ENCODE measurements around the gene PAEP. TPM values are rescaled to one million over a fixed set of nuclear protein-coding genes. Genes with fewer than 3 reads are reported as not detected.
"Not testable (repeated sequence)": the region's sequence is repeated elsewhere in the genome, so short reads cannot be mapped to it uniquely, and the experiment has no call there.

Gene PAEP
- total RNA-seq = not detected
- polyA plus RNA-seq = not detected

DNA sequence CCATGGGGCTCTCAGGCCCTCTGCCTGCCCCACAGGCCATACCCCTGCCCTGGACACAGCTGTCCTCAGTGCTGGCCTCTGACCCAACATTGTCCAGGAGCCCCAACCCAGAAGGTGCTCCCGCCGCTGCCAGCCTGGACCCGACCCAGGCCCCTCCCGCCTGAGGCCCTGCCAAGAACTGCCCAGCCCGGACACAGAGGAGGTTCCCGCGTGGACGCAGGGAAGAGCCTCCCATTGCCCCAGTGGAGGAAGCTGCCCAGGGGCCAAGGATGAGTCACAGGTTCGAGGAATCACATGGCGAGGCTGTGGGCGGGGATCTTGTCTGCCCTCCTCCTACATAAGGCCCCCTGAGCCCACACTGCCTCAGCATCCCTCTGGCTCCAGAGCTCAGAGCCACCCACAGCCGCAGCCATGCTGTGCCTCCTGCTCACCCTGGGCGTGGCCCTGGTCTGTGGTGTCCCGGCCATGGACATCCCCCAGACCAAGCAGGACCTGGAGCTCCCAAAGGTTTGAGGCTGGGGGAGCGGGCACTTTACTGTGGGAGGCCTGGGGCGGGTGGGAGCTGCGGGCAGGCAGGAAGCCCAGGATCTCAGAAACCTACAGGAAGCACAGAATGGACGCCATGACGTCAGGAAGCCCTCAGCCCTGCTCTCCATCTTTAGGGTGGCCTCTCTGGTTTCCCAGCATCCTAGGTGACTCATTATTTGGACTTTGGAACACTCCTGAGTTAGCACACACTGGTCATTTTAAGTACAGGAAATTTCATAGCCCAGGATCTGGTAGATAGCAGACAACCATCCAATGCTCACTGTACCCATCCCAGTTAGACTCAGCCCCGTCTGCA lies at the start of gene PAEP:
PAEP (plus strand) TSS at position 366 of the 844 bp plus-strand sequence.
- Histone ChIP-seq H3K36me3 (ENCODE audit: insufficient read depth) (no peaks in the 10 kb centered on the region), H3K4me1 (ENCODE audit: insufficient read depth) (no peaks in the 10 kb centered on the region), H3K27ac (ENCODE audit: low read depth) (no peak within 1 kb of the TSS), H3K4me3 (ENCODE audit: low read depth, low read length) (no peak within 1 kb of the TSS)
- no peak for DNase-seq (ENCODE audit: extremely low spot score)
- WGBS = 85% methylated on average over 20 of the region's 20 CpGs

DNA sequence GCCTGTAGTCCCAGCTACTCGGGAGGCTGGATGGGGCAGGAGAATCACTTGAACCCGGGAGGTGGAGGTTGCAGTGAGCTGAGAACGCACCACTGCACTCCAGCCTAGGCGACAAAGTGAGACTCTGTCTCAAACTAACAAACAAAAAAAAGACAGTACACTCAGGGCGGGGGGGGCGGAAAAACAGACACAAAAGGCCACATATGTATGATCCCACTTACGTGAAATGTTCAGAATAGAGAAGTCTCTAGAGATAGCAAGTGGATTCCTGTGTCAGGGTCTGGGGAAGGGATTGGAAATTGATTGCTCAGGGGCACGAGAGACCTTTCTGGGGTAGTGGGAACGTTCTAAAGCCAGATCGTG lies 49.3 kb upstream of the PAEP start:
- no peak for DNase-seq (ENCODE audit: extremely low spot score)
- H3K36me3 ChIP-seq (ENCODE audit: insufficient read depth) = no peaks in the 10 kb centered on the region
- H3K4me1 ChIP-seq (ENCODE audit: insufficient read depth) = no peaks in the 10 kb centered on the region
- H3K27ac ChIP-seq (ENCODE audit: low read depth) = no peak overlapping the region
- 78% methylated on average over 10 of the region's 10 CpGs for WGBS
- no peak overlapping the region for H3K4me3 ChIP-seq (ENCODE audit: low read depth, low read length)

DNA sequence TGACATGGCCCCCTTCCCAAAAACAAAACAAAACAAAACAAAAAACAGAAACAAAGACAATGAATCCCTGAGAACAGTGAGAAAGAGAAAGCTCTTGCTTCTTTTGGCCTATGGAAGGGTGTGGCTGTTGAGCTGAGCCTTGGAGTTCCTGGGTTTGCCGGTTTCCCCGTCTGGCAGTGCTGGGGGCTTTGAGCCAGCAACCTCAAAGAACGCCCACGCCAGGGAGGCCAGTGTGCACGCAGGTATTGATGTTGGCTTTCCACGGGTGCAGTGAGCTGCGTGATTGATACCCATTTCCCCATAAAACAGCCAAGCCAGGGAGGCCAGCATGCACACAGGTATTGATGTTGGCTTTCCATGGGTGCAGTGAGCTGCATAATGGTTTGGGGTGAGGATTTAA lies 48.7 kb upstream of the PAEP start:
- Histone ChIP-seq H3K4me1 (ENCODE audit: insufficient read depth) (no peaks in the 10 kb centered on the region), H3K4me3 (ENCODE audit: low read depth, low read length) (no peak overlapping the region), H3K36me3 (ENCODE audit: insufficient read depth) (no peaks in the 10 kb centered on the region), H3K27ac (ENCODE audit: low read depth) (no peak overlapping the region)
- WGBS = 50% methylated on average over 7 of the region's 7 CpGs
- DNase-seq (ENCODE audit: extremely low spot score) = no peak

DNA sequence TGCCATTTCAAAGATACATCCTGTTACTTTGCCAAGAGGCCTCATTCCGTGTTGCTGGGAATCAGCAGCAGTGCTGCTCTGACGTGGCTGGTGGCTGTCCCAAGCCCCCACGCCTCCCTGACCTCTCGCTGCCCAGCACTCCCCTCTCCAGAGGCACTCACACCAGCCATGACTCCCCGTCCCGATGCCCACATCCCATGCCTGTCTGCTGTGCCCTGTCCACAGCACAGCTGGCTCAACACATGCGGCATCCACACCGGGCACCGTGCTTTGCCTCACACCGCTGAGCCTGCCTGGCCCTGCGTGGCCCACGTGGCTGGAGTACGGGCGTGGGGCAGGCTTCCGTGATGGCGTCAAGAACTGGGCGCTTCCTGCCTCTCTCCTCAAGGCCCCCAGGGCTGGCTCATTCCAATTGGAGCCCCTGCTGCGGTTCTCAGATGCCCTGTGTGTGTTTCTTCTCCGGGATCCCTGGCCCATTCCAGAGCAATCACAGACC lies 48.2 kb upstream of the PAEP start:
- no peak overlapping the region for H3K4me3 ChIP-seq (ENCODE audit: low read depth, low read length)
- 71% methylated on average over 19 of the region's 19 CpGs for WGBS
- H3K36me3 ChIP-seq (ENCODE audit: insufficient read depth) = no peaks in the 10 kb centered on the region
- H3K4me1 ChIP-seq (ENCODE audit: insufficient read depth) = no peaks in the 10 kb centered on the region
- no peak for DNase-seq (ENCODE audit: extremely low spot score)
- no peak overlapping the region for H3K27ac ChIP-seq (ENCODE audit: low read depth)

DNA sequence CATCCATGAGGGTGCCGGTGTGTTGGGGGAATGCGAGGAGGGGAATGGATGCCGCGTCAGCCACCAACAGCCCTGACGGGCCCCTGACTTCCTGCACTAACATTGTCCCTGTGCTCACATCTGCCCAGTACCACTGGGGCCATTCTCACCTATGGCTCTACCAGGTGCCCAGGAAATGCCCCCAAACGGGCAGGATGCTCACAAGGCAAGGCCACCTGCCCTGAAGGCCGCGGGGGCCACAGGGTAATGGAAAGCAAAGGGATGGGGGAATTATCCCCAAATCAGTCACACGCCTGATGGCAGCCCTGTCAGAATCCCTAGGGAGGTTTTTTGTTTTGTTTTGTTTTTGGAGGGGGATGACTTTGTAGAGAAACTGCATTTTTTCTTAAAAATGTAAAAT lies 47.6 kb upstream of the PAEP start:
- 79% methylated on average over 9 of the region's 9 CpGs for WGBS
- H3K4me3 ChIP-seq (ENCODE audit: low read depth, low read length); H3K4me1 ChIP-seq (ENCODE audit: insufficient read depth); H3K27ac ChIP-seq (ENCODE audit: low read depth); H3K36me3 ChIP-seq (ENCODE audit: insufficient read depth); DNase-seq (ENCODE audit: extremely low spot score): not testable (repeated sequence)

DNA sequence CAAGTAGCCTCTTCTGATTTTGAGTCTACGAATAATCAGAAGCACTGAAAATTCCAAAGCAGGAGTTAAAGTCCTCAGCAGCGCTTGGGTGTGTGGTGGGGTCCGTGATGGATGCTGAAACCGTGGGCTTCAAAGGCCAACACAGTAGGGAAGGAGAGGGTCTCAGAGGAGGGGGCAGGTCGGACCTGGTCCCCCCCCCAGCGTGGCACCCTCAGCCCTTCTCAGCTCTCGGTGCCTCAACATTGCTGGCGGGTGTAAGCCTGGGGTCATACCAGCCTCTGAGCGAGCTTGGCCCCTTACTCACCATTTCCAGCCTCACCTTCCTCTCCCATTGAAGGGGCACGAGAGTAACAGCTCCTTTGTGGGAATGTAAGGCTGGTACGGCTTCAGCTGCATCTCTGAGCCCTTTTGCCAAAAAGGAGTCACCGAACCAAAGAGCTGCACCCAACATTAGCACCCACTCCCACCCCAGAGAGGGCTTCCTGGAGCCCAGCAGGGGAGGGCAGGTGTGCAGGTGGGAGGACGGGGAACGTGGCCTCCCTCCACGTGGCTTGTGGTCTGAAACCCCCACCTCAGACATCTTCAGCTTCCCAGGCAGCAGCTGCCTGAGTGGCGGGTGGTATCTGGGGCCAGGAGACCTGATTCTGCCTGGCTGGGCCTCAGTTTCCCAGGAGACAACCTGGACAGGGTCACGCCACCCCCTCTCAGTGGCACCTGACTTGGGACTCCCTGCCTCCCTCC lies 47.0 kb upstream of the PAEP start:
- WGBS = 80% methylated on average over 16 of the region's 17 CpGs
- H3K27ac ChIP-seq (ENCODE audit: low read depth) = no peak overlapping the region
- no peaks in the 10 kb centered on the region for H3K4me1 ChIP-seq (ENCODE audit: insufficient read depth)
- no peak for DNase-seq (ENCODE audit: extremely low spot score)
- H3K4me3 ChIP-seq (ENCODE audit: low read depth, low read length) = no peak overlapping the region
- no peaks in the 10 kb centered on the region for H3K36me3 ChIP-seq (ENCODE audit: insufficient read depth)

DNA sequence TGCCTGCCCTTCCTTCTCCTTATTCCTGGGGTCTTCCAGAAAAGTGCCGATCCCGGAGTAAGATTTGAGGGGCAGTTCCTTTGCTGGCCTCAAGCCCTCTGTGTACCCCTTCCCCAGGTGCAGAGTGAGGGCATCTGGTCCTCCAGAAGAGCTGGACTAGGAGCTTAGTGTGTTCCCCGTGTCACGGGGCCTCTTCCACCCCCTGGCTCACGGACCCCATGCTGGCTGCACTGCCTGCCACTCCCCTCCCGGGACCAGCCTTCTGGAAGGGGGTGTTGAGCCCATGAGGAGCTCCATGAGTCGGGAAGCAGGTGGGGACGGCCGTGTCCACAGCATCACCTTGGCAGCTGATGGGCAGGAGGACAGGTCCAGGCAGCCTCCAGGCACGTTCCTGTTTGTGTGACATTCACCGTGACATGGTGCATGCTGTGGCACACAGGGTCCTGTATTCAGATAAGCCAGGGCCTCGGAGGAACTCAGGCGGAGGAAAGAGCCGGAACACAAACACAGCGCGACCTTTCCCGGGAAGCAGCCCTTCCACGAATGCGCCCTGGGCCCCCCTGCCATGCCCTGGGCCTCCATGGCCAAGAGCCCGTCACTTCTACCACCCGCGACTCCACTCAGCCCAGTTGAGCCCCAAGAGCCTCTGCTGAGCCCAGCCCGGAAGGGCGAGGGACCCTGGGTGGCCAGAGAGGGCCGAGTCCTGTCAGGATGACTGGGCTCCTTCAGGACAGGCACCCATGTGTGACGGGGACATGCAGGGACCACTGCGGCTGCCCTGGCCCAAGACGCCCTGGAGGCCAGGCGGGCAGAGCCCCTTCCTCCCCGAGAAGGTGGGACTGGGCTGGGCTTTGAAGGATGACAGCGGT lies 46.2 kb upstream of the PAEP start:
- Histone ChIP-seq H3K36me3 (ENCODE audit: insufficient read depth) (no peaks in the 10 kb centered on the region), H3K4me3 (ENCODE audit: low read depth, low read length) (no peak overlapping the region), H3K4me1 (ENCODE audit: insufficient read depth) (no peaks in the 10 kb centered on the region), H3K27ac (ENCODE audit: low read depth) (no peak overlapping the region)
- WGBS = 81% methylated on average over 31 of the region's 31 CpGs
- DNase-seq (ENCODE audit: extremely low spot score) = no peak

DNA sequence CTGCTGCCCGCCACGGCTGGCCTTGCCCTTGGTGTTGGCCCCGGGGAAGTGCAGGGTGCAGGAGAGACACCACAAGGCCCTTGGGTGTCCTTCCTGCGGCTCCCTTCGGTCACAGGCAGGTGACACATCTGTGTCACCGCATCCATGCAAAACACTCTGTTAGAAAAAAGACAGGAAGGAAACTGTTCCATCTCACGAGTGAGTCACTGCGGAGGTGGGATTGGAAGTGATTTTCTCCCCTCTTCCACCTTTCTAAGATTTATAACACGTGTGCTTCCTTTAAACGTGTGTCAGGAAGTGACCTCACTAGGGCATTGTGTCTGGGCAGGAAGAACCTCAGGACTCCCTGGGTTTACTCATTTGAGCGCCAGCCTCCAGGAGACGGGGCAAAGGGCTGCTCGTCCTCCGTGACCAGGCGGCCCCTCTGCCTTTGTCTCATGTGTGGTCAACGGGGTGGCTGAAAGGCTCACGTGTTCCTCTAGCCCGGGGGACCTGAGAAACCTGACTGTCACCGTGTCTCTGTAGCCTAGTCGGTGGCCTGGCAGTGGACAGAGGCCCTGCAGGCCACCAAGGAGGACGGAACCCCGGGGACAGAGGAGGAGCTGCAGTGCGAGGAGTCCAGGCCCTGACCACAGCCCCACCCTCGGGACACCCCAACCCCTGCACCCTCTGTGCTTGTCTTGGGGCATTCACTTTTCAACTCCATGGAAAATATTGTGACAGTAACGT lies 45.3 kb upstream of the PAEP start:
- Histone ChIP-seq H3K27ac (ENCODE audit: low read depth) (no peak overlapping the region), H3K36me3 (ENCODE audit: insufficient read depth) (no peaks in the 10 kb centered on the region), H3K4me1 (ENCODE audit: insufficient read depth) (no peaks in the 10 kb centered on the region), H3K4me3 (ENCODE audit: low read depth, low read length) (no peak overlapping the region)
- DNase-seq (ENCODE audit: extremely low spot score) = no peak
- WGBS = 71% methylated on average over 25 of the region's 25 CpGs

DNA sequence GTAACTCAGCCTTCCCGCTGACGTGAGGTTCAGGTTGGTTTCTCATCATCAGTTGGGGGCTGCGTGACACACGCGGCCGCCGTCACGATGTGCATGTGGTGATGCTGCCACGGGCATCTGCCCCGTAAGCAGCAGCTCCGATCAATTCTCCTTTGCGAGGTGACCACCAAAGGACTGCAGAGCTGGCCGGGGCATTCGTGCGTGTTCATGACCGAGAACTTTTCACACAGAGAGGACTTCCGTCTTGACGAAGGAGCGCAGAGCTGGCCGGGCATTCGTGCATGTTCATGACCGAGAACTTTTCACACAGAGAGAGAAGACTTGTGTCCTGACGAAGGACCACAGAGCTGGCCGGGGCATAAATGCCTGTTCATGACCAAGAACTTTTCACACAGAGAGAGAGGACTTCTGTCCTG lies 44.1 kb upstream of the PAEP start:
- no peaks in the 10 kb centered on the region for H3K4me1 ChIP-seq (ENCODE audit: insufficient read depth)
- no peak overlapping the region for H3K4me3 ChIP-seq (ENCODE audit: low read depth, low read length)
- H3K36me3 ChIP-seq (ENCODE audit: insufficient read depth) = no peaks in the 10 kb centered on the region
- no peak overlapping the region for H3K27ac ChIP-seq (ENCODE audit: low read depth)
- DNase-seq (ENCODE audit: extremely low spot score) = no peak
- WGBS = 81% methylated on average over 24 of the region's 24 CpGs

DNA sequence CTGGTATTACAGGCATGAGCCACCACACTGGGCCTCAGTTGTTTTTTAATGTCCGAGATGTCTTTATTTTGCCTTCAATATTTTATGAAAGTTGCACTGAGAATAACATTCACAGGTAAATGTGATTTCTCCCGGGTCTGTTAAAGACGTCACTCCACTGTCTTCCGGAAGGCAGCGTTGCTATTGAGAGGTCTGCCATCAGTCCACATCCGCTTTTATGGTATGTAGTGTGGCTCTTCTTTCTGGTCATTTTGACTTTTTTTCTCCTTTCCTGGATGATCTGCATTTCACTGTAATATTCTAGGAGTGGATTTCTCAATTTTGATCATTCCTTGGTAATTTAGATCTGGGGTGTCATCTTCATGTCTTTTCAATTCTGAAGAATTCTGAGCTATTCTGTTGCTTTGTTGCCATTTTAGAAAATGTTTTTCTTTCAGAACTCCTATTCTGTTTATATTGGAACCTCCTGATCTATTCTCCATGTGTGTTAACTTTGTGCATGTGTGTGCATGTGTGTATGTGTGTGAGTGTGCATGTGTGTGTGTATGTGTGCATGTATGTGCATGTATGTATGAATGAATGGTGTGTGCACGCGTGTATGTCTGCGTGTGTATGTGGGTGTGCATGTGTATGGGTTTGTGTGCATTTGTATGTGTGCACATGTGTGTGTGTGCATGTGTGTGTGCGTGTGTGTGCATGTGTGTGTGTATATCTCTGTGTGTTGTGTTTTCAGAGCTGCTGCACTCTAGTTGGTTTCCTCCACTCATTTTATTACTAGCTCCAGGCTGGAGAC lies 42.2 kb upstream of the PAEP start:
- Histone ChIP-seq H3K36me3 (ENCODE audit: insufficient read depth) (no peaks in the 10 kb centered on the region), H3K4me1 (ENCODE audit: insufficient read depth) (no peaks in the 10 kb centered on the region), H3K27ac (ENCODE audit: low read depth) (no peak overlapping the region), H3K4me3 (ENCODE audit: low read depth, low read length) (no peak overlapping the region)
- 92% methylated on average over 10 of the region's 10 CpGs for WGBS
- no peak for DNase-seq (ENCODE audit: extremely low spot score)

DNA sequence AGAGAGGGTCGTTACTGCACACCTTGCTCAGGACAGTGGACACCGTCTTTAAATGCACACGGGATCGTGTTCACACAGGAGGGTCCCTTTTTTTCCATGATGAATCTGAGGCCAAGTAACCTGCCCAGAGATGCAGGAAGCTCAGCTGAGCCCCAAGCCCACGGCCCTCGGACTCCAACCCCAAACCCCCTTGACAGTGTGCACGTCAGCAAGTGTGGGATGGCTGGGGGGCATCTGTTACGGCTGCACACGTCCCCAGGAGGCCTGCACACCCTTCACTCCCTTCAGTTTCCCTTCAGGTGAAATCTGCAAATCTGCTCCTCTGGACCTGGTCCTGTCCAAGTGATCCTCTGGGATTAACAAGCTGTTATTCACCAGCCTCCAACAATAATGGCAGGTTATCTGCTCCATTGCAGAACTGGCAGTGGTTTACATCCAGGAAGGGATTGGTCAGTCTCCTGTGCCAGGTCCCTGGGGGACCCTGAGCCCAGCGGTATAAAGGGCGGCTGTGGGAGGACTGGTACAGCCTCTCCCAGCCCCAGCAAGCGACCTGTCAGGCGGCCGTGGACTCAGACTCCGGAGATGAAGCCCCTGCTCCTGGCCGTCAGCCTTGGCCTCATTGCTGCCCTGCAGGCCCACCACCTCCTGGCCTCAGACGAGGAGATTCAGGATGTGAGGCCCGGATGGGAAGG lies 40.5 kb upstream of the PAEP start, which contains the start of gene LCN1:
LCN1 (plus strand) TSS at position 525 of the 692 bp plus-strand sequence; CDS start at position 583, 58 bp downstream.
- Histone ChIP-seq H3K36me3 (ENCODE audit: insufficient read depth) (no peaks in the 10 kb centered on the region), H3K4me1 (ENCODE audit: insufficient read depth) (no peaks in the 10 kb centered on the region), H3K27ac (ENCODE audit: low read depth) (no peak within 1 kb of the TSS), H3K4me3 (ENCODE audit: low read depth, low read length) (no peak within 1 kb of the TSS)
- no peak for DNase-seq (ENCODE audit: extremely low spot score)
- 77% methylated on average over 18 of the region's 18 CpGs for WGBS

DNA sequence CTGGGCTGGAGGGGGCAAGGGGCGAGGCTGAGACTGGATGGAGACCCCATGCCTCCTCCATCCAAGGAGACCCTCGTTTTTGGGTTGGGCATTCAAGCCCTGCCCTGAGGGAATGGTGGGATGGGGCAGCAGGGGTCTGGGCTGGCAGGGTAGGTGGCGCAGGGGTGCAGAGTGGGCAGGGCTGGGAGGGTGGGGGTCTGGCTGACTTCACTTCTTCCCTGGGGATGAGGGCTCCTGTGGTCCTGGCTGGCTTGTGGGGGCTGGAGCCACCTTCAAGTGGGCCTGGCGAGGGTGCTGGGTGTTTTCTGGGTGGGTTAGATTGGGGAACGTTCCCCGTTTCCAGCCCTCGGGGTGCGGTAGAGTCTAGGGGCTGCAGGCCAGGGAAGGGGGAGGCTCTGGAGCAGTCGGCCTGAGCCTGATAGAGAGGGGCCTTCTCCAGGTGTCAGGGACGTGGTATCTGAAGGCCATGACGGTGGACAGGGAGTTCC lies 39.9 kb upstream of the PAEP start:
- no peak overlapping the region for H3K27ac ChIP-seq (ENCODE audit: low read depth)
- DNase-seq (ENCODE audit: extremely low spot score) = no peak
- H3K36me3 ChIP-seq (ENCODE audit: insufficient read depth) = no peaks in the 10 kb centered on the region
- H3K4me3 ChIP-seq (ENCODE audit: low read depth, low read length) = no peak overlapping the region
- WGBS = 77% methylated on average over 11 of the region's 11 CpGs
- H3K4me1 ChIP-seq (ENCODE audit: insufficient read depth) = no peaks in the 10 kb centered on the region

Data from urinary bladder (tissue), 4 donors.